DMS 273 (cell line): ENCODE results near the gene TJP1.
A peak's percentile ranks its signal among the peaks of the same experiment; 100 is the strongest.
"Not testable (repeated sequence)": the region's sequence is repeated elsewhere in the genome, so short reads cannot be mapped to it uniquely, and the experiment has no call there.

Experiments
- DNase-seq: peaks from one replicate; lab custom pipeline; 2025; ENCODE audit not compliant: unreplicated experiment; lab: John Stamatoyannopoulos, UW

Gene TJP1

DNA sequence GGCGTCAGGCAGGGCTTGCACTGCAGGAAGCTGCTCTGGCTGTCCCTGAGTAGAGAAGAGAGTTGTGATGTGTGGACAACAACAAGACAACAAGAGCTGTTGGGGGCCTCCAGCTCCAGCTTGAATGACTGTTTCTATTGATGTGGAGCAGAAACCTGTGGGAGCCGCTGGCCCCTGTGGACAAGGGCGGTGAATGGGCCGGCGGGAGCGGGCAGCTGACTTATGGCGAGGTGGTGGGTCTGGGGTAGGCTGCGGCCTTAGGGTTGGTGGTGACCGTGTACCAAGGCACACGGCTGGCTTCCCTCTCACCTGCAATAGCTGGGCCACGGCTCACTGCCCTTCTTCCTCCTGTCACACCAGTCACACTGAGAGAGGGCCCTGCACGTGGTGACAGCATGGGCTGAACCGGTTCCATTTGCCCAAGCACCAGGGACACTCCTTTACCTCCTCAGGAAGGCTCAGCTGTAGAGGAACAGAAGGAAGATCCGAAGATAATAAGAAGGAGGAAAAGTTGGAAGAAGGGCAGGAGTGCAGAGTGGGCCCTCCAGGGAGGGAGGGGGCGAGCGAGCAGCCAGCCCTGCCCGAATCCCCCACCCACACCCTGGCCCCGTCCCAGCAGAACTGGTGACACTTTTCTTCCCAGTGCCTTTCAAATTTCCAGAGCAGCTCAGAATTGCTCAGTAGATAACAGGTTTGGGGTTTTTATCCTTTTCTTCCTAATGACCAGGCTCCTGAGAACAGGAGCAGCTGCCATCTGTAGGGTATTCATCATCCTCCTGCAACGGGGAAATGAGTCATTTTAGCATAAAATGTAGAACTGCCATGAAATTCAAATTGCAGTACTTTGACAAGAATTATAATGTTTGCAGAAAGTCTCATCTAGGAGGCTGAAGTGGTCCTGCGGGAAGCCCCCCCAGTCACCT is 136.9 kb downstream of the TJP1 start:
- DNase-seq = no peak

DNA sequence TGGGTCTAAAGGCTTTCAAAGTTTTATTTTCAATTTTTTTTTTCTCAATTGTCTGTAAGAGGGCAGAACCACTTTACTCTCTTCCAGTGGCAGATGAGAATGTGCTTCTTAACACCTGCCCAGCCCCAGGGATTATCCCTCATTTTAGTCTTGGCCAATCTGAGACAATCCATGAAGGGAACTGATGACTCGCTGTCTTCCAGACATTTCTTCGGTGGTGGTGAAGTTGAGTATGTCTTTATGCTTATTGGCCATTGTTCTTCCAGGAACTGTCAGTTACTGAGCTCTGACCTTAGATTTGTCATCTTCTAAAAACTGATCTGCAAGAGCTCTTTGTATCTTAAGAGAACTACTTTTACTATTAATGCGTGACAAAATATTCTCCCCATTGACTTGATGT is 139.5 kb downstream of the TJP1 start:
- no peak for DNase-seq

DNA sequence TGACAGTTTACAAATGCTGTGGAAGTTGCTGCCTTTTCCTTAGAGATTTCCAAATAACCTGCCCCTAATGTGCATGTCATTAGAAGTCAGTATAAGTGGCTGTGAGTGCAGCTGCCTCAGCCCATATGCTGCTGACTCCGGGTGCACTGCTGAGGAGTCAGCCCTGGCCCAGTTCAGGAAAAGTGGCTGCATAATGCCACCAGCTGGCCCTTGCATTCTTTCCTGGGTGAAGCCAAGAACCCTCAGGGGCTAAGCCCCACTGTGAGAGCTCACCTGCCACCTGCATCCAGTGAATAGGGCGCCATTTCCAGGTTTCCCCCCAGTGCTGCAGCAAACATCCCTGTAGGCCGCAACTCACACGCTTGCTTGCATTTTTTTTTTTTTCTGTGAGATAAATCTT is 139.9 kb downstream of the TJP1 start:
- DNase-seq = peak; percentile 61

DNA sequence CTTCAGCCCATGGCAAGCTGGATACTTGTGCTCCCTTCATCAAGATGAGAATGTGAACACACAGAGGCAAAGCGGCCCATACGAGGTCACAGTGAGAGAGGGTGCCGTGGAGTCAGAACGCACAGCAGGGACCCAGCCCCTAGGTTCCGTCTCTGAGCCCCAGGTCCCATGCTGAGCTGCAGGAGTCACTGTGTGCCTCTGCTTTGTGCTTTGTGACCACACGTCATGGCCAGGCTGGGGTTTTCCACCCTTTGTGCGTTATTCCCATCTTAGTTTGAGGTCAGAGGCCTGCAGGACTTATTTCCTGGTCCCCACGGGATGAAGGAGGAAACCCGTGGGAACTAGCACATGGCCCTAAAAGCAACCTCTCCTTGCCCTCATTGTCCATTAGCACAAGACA is 140.3 kb downstream of the TJP1 start:
- DNase-seq = no peak

DNA sequence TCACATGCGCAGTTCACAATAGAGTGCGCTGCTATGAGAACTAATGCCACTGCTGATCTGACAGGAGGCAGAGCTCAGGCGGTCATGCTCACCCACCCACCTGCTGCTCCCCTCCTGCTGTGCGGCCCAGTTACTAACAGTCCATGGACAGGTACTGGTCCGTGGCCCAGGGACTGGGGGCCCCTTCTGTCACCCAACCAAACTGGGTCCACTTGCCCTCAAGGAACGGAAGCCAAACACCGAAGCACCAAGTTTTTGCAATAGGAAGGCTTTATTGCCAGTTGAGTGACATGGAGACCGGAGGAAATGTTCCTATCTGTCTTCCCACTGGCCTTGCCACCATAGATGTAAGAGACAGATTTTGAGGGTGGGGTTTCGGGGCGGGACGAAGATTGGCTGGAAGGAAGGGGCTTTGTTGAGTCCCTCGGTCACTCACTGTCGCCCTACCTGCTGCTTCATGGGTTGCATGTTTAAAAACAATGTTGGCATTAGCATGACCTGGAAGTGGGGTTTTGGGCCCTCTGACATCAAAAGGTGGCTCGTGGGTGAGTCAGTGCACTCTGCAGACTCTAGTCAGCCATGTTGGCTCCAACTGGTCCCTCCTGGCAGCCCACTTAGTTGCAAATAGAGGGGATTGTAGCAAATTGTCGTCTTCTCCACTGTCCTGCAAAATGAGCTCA is 141.0 kb downstream of the TJP1 start:
- no peak for DNase-seq

DNA sequence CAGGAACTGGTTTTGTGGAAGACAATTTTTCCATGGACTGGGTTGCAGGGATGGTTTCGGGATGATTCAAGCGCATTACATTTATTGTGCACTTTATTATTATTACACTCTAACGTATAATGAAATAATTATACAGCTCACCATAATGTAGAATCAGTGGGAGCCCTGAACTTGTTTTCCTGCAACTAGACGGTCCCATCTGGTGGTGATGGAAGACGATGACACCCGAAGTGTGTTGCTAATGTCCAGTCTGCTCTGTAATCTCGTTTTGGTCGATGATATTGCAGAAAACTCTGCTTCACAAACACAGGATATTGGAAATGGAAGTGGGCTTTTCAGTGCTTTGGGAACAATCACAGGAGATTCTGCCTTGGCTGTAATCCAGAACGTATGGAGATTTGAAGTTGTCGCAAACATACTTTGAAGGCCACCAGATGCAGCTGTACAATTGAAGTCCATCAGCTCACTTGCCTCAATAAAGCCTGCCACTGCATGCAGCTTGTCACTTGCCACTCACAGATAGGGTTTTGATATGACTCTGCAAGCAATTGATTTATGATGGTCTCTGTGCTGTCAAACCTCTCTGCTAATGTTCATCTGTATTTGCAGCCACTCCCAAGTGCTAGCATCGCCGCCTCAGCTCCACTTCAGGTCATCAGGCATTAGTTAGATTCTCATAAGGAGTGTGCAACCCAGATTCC is 141.7 kb downstream of the TJP1 start:
- no peak for DNase-seq

DNA sequence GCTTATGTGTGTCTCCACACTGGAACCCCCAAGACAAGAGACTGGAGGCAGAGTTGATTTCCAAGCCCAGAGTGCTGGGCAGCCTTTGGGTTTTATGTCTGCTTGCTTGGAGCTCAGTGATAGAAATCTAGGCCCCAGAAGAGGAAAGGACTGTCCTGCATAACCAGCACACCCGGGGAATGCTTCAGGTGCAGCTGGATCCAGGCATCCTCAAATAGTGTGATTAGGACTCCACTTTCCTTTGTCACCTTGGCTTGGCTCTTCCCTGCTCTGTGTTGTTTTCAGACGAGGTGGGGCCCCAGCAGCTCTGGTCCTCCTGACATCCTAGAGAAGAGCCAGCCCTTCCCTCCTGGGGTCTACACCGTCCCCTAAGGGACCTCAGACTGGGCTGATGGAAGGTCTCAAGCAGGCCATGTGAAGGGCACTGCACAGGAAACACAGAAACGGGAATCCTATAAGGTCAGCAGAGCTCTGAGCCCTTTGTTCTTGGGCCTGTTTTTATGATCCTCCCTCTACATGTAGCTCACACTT is 143.7 kb downstream of the TJP1 start:
- no peak for DNase-seq

DNA sequence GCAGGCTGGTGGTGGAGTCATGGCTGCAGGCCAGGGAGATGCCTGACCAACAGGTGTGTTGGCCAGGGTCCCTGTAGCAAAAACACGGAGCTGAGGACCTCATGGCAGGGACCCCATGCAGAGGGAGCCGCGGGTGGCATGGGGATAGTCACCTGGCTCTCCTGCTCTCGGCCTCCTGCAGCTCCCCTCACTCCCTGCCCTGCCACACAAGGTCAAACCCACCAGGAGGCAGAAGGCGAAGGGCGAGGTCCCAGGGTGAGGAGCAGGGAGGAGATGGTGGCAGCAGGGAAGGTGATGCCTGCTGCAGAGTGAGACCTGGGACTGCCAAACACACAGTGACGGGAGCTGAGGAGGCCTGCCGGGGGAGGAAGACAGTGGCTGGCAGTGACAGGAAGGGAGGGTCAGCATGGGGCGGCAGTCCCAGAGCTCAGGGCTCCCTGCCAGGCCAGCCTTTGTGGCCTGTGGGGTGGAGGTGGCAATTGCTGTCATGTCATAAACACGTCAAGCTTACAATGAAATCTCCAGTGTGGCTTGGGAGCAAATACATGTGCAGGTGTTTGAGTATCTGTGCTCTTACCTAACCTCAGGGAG is 144.3 kb downstream of the TJP1 start:
- no peak for DNase-seq

DNA sequence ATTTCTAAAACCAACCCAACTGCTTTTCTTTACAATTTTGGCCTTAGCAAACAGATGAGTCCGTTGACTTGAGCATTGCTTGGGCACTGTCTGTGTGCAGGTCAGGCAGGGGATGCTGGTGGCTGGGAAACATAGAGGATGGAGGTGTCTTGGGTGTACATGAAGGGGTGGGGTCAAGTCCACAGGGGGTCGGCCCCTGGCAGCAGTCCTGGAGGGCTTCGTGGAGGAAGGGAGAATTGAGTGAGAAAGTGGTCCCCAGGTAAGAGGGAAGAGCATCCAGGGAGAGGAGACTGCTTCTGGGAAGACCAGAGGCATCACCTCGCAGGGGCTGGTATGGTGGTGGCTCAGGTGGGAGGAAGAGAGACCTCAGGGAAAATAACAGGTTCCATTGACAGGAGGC is 144.8 kb downstream of the TJP1 start:
- no peak for DNase-seq

DNA sequence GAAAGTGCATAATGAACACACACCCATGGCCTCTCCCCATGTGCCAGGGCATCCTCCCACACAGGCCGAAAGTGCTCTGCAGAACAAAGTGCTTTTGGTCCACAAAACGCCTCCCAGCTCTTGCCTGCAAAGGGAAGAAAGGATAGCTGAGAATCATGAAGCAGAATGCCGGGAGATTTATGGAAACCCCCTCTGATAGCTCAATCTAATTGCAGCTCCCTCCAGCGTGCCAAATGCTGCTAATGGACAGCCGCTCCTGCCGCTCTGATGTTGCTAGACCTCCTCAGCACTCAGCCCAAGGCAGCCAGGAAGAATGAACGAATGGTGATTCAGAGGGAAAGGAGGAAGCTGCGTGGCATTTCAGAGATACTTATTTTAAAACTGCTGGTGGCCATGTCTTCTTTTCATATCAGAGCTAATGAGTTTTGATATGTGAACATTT is 145.3 kb downstream of the TJP1 start:
- no peak for DNase-seq

DNA sequence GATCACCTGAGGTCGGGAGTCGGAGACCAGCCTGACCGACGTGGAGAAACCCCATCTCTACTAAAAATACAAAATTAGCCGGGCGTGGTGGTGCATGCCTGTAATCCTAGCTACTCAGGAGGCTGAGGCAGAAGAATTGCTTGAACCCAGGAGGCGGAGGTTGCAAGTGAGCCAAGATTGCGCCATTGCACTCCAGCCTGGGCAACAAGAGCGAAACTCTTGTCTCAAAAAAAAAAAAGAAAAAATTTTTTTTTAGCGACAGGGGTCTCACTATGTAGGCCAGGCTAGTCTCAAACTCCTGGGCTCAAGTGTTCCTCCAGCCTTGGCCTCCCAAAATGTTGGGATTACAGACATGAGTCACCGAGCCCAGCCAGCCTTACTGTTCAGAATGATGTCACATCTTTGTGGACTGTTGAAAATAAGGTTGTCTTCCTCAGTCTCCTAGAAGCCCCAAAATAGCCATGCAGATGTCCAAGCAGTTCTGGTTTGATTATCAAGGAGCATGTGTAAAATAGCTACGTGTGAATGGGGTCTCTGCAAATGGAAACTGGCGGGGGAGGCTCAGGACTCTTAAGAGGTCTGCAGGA is 145.8 kb downstream of the TJP1 start:
- DNase-seq = not testable (repeated sequence)

DNA sequence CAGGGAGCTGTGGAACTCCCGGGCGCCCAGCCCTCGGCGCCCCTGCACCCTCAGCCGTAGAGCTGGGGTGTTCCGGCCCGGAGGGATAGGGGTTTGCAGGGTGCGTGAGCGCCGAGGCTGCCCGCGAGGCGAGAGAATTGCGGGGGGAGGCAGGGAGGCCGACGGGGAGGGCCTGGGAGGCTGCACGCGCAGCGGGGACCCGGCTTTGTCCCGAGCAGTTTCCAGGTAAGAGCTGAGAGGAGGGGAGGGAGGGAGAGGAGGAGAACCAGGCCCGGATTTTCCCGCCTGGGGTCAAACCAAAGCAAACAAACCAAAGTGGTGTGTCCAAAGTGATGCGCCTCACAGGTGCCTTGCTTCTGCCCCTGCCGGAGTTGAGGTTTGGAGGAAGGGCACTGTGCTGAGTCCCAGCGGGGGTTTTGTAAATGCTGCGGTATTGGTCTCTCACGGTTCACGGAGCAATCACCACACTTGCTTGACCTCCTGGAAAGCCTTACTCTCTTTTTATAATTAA is 146.4 kb downstream of the TJP1 start:
- no peak for DNase-seq

DNA sequence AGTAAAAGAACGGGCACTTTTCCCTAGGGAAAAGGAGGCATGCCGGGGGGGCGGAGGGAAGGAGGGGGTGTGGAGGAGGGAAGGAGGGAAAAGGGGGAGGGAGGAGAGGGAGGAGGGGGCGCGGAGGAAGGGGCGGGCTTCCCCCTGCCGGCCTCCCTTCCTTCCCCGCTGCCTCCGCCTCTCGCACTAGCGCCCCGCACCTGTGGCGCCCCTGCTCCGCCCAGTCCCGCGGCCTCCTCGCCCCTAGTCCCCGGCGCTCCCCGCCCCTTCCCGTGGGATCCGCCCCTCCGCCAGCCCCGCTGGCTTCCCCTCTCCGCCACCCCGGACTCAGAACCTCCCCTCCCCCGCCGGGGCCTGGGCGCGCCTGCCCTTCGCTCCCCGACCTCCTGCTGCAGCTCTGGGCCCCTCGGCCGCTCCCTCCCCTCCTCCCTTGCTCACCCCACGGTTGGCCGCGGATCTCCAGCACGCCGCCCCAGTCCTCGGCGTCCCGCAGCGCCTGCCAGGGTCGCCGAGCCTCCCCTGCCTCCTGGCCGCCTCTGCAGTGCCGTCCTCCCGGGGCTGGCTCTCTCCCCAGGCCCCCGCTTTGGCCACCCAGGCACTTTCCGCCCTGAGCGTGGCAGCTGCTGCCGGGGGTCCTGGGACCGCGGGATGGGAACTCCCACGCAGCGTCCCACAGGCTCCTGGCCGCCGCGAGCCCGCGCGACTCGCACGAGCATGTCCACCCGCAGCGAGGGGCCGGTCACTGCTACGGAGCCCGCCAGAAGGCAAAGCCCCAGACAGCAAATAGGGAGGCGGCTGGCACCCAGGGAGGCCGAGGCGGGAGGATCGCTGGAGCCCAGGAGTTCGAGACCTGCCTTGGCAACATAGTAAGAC is 147.4 kb downstream of the TJP1 start:
- peak; percentile 74 for DNase-seq

DNA sequence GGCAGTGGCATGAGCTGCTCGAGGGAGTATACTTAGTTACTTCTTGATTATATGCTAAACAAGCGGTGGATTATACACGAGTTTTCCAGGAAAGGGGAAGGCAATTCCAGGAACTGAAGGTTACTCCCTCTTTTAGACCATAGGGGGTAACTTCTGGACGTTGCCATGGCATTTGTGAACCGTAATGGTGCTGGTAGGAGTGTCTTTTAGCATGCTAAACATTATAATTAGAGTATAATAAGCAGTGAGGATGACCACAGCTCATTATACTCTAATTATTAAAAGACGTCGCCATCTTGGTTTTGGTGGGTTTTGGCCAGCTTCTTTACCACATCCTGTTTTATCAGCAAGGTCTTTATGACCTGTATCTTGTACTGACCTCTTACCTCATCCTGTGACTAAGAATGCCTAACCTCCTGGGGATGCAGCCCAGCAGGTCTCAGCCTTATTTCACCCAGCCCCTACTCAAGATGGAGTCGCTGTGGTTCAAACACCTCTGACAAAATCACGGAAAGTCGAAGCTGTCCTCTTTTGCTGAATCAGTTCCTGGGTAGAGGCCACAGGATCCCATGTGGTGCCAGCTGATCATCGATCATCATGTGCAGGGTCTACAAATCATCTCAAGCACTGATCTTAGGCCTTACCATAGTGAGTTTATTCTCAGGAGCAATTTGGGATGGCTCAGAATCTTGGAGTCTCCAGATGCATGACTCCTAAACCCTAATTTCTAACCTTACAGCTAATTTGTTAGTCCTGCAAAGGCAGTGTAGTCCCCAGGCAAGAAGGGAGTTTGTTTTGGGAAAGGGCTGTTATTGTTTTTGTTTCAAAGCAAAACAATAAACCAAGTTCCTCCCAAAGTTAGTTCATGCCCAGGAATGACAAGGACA is 149.1 kb downstream of the TJP1 start:
- DNase-seq = no peak

DNA sequence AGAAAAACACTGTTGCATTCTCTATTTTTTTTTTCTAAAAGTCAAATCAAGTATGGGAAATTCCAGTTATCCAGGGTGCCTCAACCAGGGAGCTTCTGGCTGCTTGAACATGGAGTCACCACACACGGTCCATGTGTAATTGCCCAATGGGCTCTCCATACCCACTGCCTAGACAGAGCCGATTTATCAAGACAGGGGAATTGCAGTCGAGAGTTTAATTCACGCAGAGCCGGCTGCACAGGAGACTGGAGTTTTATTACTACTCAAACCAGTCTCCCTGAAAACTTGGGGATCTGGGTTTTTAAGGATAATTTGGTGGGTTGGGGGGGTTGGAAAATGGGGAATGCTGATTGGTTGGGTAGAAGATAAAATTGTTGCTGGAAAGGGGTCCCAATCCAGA is 149.8 kb downstream of the TJP1 start:
- no peak for DNase-seq

DNA sequence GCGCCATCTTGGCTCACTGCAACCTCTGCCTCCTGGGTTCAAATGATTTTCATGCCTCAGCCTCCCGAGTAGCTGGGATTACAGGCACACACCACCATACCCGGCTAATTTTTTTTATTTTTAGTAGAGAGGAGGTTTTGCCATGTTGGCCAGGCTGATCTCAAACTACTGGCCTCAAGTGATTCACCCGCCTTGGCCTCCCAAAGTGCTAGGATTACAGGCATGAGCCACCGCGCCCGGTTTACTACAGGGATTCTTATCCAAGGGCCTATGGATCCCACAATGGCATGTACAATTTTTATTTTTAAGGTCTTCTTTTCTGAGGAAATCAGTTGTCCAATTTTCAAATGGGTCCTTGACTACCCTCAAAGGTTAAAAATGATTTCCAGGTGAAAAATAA is 150.2 kb downstream of the TJP1 start:
- not testable (repeated sequence) for DNase-seq

DNA sequence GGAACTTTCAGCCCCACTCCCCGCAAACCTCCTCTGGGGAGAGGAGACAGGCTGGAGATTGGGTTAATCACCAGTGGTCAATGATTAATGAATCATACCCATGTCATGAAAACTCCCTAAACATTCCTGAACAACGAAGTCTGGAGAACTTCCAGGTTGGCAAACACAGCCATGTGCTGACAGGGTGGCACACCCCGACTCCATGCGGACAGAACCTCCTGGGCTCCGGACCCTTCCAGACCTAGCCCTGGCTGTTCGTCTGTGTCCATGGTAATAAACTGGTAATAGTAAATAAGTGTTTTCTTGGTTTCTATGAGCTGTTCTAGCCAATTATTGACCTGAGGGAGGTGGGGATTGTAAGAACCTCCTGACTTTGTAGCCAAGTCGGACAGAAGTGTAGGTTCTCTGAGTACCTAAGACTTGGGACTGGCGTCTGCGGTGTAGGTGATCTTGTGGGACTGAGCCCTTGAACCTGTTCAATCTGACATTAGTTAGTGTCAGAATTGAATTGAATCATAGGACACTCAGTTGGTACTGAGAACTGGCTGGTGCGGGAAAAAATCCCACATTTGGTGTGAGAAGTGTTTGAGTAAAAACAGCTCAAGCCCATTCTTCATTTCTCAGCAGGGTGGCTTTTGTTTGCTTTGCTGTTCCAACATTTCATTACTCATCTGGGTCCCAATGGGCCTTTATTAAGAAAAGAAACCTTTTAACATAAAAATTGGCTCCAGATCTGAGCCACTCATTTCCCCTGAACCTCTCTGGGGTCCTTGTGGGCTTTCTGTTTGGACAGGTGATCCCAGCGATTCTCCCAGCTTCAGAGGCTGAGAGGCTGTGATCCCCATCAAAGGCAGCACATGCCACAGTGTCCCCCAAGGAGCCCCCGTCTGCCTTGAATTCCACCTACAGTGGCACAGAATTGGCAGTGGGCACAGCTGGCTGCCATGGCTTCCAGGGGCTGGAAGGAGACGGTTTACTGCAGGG is 151.0 kb downstream of the TJP1 start:
- DNase-seq = no peak
